SK-N-SH (cell line): ENCODE results near the gene REPS2. TPM values are rescaled to one million over a fixed set of nuclear protein-coding genes. Genes with fewer than 3 reads are reported as not detected.

Experiments used
- CTCF ChIA-PET: fragments of 300-600, 350-600 bp; formaldehyde crosslinking; extraction: SDS; loops from one replicate; lab custom pipeline; 2021; lab: Yijun Ruan, JAX
- POLR2A ChIA-PET: fragments of 350-600 bp; sonication (Branson Sonifier 250); formaldehyde crosslinking; extraction: SDS; loops from one replicate; lab custom pipeline; 2020; ENCODE audit warnings: antibody characterized with exemption, inconsistent platforms; lab: Yijun Ruan, JAX
- DNase-seq: peaks from one replicate; pipeline ENCODE4 v3.0.0; 2012
- H2AFZ ChIP-seq: fragments of 200-600 bp; sonication (generic); 2 replicates; pipeline ENCODE4 v1.8.1; 2016; ENCODE audit warnings: antibody characterized with exemption, mild to moderate bottlenecking, low read depth
- H3F3A ChIP-seq: fragments of 200-600 bp; sonication (generic); replicated peaks from 2 replicates; pipeline ENCODE3; 2016; ENCODE audit warnings: antibody characterized with exemption, mild to moderate bottlenecking; ENCODE audit not compliant: insufficient read depth
- H3K27ac ChIP-seq, 2 experiments: fragments of 200-500 bp in 1 of 2; fragments of 200-600 bp in 1 of 2; sonication (Bioruptor generic) in 1 of 2; sonication (generic), shearing (Covaris generic) in 1 of 2; 2 replicates each; pipeline versions ENCODE4 v1.5.1 to v1.6.1; 2014 to 2016; ENCODE audit warnings: low read depth in 2 of 2, inconsistent platforms in 1 of 2, low read length in 1 of 2, mild to moderate bottlenecking in 1 of 2, mixed read lengths in 1 of 2
- H3K27me3 ChIP-seq: fragments of 200-600 bp; sonication (generic), shearing (Covaris generic); 2 replicates; pipeline ENCODE4 v1.6.1; 2016; ENCODE audit warnings: mixed run types; ENCODE audit not compliant: insufficient read depth
- H3K36me3 ChIP-seq, 2 experiments: fragments of 200-500 bp in 1 of 2; fragments of 200-600 bp in 1 of 2; sonication (Bioruptor generic) in 1 of 2; sonication (generic) in 1 of 2; replicated peaks in 1 of 2; 2 replicates each; pipeline versions ENCODE3 to v1.5.1; 2014 to 2016; ENCODE audit warnings: low read length in 1 of 2, mild to moderate bottlenecking in 1 of 2; ENCODE audit not compliant: insufficient read depth in 2 of 2, control insufficient read depth in 1 of 2
- H3K4me1 ChIP-seq, 2 experiments: fragments of 200-500 bp in 1 of 2; fragments of 200-600 bp in 1 of 2; sonication (Bioruptor generic) in 1 of 2; sonication (generic), shearing (Covaris generic) in 1 of 2; 2 replicates each; pipeline versions ENCODE4 v1.5.1 to v1.6.1; 2014 to 2016; ENCODE audit warnings: low read depth in 1 of 2, low read length in 1 of 2, mixed run types in 1 of 2; ENCODE audit not compliant: insufficient read depth in 2 of 2, control insufficient read depth in 1 of 2
- H3K4me2 ChIP-seq: fragments of 200-600 bp; sonication (generic), shearing (Covaris generic); 2 replicates; pipeline ENCODE4 v1.6.1; 2017; ENCODE audit warnings: mixed run types
- H3K4me3 ChIP-seq, 2 experiments: fragments of 200-500 bp in 1 of 2; fragments of 200-600 bp in 1 of 2; sonication (Bioruptor generic) in 1 of 2; sonication (generic), shearing (Covaris generic) in 1 of 2; 2 replicates each; pipeline versions ENCODE4 v1.5.1 to v1.8.1; 2014 to 2016; ENCODE audit warnings: low read depth in 2 of 2, inconsistent platforms in 1 of 2, low read length in 1 of 2, mild to moderate bottlenecking in 1 of 2, mixed read lengths in 1 of 2, moderate library complexity in 1 of 2
- H3K79me2 ChIP-seq: fragments of 200-600 bp; sonication (generic); 2 replicates; pipeline ENCODE4 v1.8.1; 2017; ENCODE audit warnings: mild to moderate bottlenecking; ENCODE audit not compliant: insufficient read depth
- H3K9ac ChIP-seq: fragments of 200-600 bp; sonication (generic); 2 replicates; pipeline ENCODE4 v1.6.1; 2017; ENCODE audit warnings: mixed run types
- H3K9me2 ChIP-seq: fragments of 200-600 bp; sonication (generic); 2 replicates; pipeline ENCODE4 v1.6.1; 2017; ENCODE audit warnings: mixed run types
- H3K9me3 ChIP-seq: fragments of 200-600 bp; sonication (generic); 2 replicates; pipeline ENCODE4 v1.6.1; 2017; ENCODE audit warnings: mixed run types, mild to moderate bottlenecking, moderate library complexity
- H4K20me1 ChIP-seq: fragments of 200-600 bp; sonication (generic); 2 replicates; pipeline ENCODE4 v1.6.1; 2017; ENCODE audit warnings: mild to moderate bottlenecking, mixed run types; ENCODE audit not compliant: insufficient read depth
- CTCF ChIP-seq: fragments of 200-600 bp; sonication (generic); IDR thresholded peaks from 2 replicates; pipeline ENCODE4 v1.6.1; 2017; ENCODE audit warnings: antibody characterized with exemption, mild to moderate bottlenecking, moderate library complexity
- FOXJ3 ChIP-seq: sonication (generic); formaldehyde crosslinking; IDR thresholded peaks from 2 replicates; pipeline ENCODE4 v1.5.1; 2020; ENCODE audit warnings: mild to moderate bottlenecking, missing genetic modification reagents
- FOXM1 ChIP-seq: IDR thresholded peaks from 2 replicates; pipeline ENCODE4 v1.4.0; 2012; ENCODE audit warnings: low read depth, mild to moderate bottlenecking
- JUND ChIP-seq: IDR thresholded peaks from 2 replicates; pipeline ENCODE4 v1.4.0; 2012
- MEF2A ChIP-seq: IDR thresholded peaks from 2 replicates; pipeline ENCODE4 v1.4.0; 2012; ENCODE audit warnings: low read depth, borderline replicate concordance
- MXI1 ChIP-seq: IDR thresholded peaks from 2 replicates; pipeline ENCODE4 v1.6.1; 2012; ENCODE audit warnings: mild to moderate bottlenecking, low read depth, low read length, improper control_type of control experiment
- NRF1 ChIP-seq: IDR thresholded peaks from 2 replicates; pipeline ENCODE4 v1.6.1; 2012; ENCODE audit warnings: low read depth, mild to moderate bottlenecking, low read length
- RAD21 ChIP-seq: IDR thresholded peaks from 2 replicates; pipeline ENCODE4 v1.6.1; 2012; ENCODE audit warnings: mild to moderate bottlenecking, low read length
- RCOR1 ChIP-seq: fragments of 150-350 bp; IDR thresholded peaks from 2 replicates; pipeline ENCODE4 v1.6.1; 2017; ENCODE audit warnings: antibody characterized with exemption, low read length
- REST ChIP-seq: IDR thresholded peaks from 2 replicates; pipeline ENCODE4 v1.6.1; 2012; ENCODE audit warnings: mild to moderate bottlenecking, low read depth, low read length, moderate library complexity
- SMC3 ChIP-seq: IDR thresholded peaks from 2 replicates; pipeline ENCODE4 v1.6.1; 2012; ENCODE audit warnings: low read depth, low read length, improper control_type of control experiment
- TCF12 ChIP-seq: IDR thresholded peaks from 2 replicates; pipeline ENCODE4 v1.4.0; 2012
- ZBTB33 ChIP-seq: IDR thresholded peaks from 2 replicates; pipeline ENCODE4 v1.4.0; 2012; ENCODE audit warnings: low read depth, borderline replicate concordance
- WGBS: methylation state at CpG from one replicate; pipeline ENCODE4 v1.1.6; 2017; ENCODE audit warnings: low lambda C conversion rate; 5-methylcytosine and 5-hydroxymethylcytosine counted together
- polyA plus RNA-seq, 3 experiments: library from polyadenylated mRNA; depleted of rRNA; stranded (reverse); fragments of >200 nt; gene quantifications; 2 replicates each; pipeline ENCODE4 v1.2.3, GENCODE V29; 2012
- TF ChIP-seq, protein P1 (sequence below): fragments of 150-350 bp; IDR thresholded peaks from 2 replicates; pipeline ENCODE4 v1.6.1; 2017; ENCODE audit warnings: antibody characterized with exemption, low read length, low read depth, borderline replicate concordance
- TF ChIP-seq, protein P2 (sequence below): IDR thresholded peaks from 2 replicates; pipeline ENCODE4 v1.4.0; 2012; ENCODE audit warnings: low read depth
- TF ChIP-seq, protein P3 (sequence below): IDR thresholded peaks from 2 replicates; pipeline ENCODE4; 2012

Gene REPS2
- polyA plus RNA-seq, 1 of the 3 experiments (the other 2 are of a cell fraction) = 0.62 TPM

DNA sequence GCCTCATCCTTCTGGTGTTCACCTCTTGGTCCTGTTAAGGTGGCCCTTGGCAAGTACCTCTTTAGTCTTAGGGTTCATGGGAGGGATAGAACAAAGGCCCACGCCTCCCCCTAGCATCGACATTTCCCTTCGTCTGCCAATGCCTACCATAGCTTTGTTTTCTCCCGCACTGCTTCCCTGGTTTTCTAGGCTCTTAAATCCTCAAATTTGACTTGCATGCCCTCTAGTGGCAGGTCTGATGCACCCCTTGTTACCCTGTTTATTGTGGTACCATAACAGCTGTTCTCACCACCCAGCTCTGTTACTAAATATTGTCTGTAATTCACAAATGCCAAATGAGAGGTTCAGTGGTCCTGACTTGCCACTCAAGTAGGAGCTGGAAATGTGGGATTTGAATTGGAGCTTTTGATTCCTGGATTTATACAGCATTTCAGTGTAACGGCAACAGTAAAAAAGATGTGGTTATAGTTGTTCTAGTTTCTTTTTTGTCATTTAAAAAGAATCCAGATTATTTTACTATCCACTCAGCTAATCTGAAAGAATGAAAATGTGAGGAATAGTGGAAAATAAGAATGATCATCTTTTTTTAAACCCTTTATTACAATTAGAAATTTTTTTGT lies 100.1 kb downstream of the REPS2 start:
- Histone ChIP-seq H3K9me2 (no peaks in the 10 kb centered on the region), H3K9ac (no peak overlapping the region), H3K4me1 (no peaks in the 10 kb centered on the region; a peak in 1 of 4 replicates), H2AFZ (no peak overlapping the region), H3K27me3 (no peaks in the 10 kb centered on the region; the same call in 1 of the 2 replicates), H3K4me3 (peak overlapping the region in 1 of 2 experiments; percentile 29; a peak in 1 of 4 replicates), H3K9me3 (no peaks in the 10 kb centered on the region), H3F3A (no peaks in the 10 kb centered on the region), H4K20me1 (no peaks in the 10 kb centered on the region), H3K27ac (no peak overlapping the region), H3K79me2 (no peaks in the 10 kb centered on the region), H3K36me3 (no peaks in the 10 kb centered on the region), H3K4me2 (no peak overlapping the region)
- WGBS = 12% methylated on average over 5 of the region's 5 CpGs
- ChIA-PET POLR2A (interaction anchor here (1.1 kb wide), 1 partner anchor 164 kb away, joined by 8 read pairs; no protein-coding TSS in a partner anchor), CTCF (interaction anchor here (0.6 to 6.4 kb wide), 47 partner anchors 9 to 582 kb away, joined by 3 to 74 read pairs (median 5); partner anchors contain the start of gene REPS2)
- peak; percentile 51 for DNase-seq
- TF ChIP-seq, protein P1, sequence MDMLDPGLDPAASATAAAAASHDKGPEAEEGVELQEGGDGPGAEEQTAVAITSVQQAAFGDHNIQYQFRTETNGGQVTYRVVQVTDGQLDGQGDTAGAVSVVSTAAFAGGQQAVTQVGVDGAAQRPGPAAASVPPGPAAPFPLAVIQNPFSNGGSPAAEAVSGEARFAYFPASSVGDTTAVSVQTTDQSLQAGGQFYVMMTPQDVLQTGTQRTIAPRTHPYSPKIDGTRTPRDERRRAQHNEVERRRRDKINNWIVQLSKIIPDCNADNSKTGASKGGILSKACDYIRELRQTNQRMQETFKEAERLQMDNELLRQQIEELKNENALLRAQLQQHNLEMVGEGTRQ = no peak
- TF ChIP-seq, protein P2, sequence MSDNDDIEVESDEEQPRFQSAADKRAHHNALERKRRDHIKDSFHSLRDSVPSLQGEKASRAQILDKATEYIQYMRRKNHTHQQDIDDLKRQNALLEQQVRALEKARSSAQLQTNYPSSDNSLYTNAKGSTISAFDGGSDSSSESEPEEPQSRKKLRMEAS = no peak
- TF ChIP-seq MXI1 (no peak), NRF1 (no peak), ZBTB33 (no peak), RAD21 (peak; percentile 86), SMC3 (peak; percentile 87), JUND (no peak), CTCF (peak; percentile 90), RCOR1 (no peak), TCF12 (0 out of 2 replicates have a peak, but pooled peaks have one; percentile 14), FOXJ3 (CRISPR knock-in tag) (no peak), MEF2A (no peak), FOXM1 (no peak), REST (no peak)
- TF ChIP-seq, protein P3, sequence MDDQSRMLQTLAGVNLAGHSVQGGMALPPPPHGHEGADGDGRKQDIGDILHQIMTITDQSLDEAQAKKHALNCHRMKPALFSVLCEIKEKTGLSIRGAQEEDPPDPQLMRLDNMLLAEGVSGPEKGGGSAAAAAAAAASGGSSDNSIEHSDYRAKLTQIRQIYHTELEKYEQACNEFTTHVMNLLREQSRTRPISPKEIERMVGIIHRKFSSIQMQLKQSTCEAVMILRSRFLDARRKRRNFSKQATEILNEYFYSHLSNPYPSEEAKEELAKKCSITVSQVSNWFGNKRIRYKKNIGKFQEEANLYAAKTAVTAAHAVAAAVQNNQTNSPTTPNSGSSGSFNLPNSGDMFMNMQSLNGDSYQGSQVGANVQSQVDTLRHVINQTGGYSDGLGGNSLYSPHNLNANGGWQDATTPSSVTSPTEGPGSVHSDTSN = no peak
